Esophagus muscularis mucosa (tissue), 3 donors: ENCODE measurements around the gene DNAJC24.
"Not testable (repeated sequence)": the region's sequence is repeated elsewhere in the genome, so short reads cannot be mapped to it uniquely, and the experiment has no call there.

ENCODE experiments used
- POLR2A ChIP-seq: fragments of 450-650 bp; IDR thresholded peaks from one replicate; pipeline ENCODE4 v1.6.1; 2017; ENCODE audit warnings: antibody characterized with exemption, moderate library complexity, mild to moderate bottlenecking, low read depth
- TF ChIP-seq, protein P1 (sequence below), 3 experiments: fragments of 200-600 bp in 2 of 3; fragments of 450-650 bp in 1 of 3; sonication (generic) in 2 of 3; IDR thresholded peaks; one replicate each; pipeline ENCODE4 v1.5.1; 2017 to 2019; ENCODE audit warnings: antibody characterized with exemption in 3 of 3, mild to moderate bottlenecking in 2 of 3, moderate library complexity in 1 of 3

DNA sequence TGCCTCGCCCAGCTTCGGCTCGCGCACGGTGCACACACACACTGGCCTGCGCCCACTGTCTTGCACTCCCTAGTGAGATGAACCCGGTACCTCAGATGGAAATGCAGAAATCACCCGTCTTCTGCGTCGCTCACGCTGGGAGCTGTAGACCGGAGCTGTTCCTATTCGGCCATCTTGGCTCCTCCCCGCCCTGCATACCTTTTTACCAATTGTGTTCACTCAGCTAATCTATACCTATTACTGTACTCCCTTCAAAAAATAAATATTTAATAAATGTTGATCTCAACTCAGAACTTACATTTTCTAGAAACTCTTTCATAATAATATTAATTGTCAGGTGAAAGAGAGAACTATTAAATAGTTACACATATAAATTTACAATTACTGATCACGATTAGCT, 48.2 kb upstream of the DNAJC24 start:
- TF ChIP-seq, protein P1, sequence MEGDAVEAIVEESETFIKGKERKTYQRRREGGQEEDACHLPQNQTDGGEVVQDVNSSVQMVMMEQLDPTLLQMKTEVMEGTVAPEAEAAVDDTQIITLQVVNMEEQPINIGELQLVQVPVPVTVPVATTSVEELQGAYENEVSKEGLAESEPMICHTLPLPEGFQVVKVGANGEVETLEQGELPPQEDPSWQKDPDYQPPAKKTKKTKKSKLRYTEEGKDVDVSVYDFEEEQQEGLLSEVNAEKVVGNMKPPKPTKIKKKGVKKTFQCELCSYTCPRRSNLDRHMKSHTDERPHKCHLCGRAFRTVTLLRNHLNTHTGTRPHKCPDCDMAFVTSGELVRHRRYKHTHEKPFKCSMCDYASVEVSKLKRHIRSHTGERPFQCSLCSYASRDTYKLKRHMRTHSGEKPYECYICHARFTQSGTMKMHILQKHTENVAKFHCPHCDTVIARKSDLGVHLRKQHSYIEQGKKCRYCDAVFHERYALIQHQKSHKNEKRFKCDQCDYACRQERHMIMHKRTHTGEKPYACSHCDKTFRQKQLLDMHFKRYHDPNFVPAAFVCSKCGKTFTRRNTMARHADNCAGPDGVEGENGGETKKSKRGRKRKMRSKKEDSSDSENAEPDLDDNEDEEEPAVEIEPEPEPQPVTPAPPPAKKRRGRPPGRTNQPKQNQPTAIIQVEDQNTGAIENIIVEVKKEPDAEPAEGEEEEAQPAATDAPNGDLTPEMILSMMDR (IDR thresholded peaks at IDR 0.05), result not testable (repeated sequence)
- not testable (repeated sequence) for TF ChIP-seq POLR2A
